ENCODE data around the gene GALNS.

DNA sequence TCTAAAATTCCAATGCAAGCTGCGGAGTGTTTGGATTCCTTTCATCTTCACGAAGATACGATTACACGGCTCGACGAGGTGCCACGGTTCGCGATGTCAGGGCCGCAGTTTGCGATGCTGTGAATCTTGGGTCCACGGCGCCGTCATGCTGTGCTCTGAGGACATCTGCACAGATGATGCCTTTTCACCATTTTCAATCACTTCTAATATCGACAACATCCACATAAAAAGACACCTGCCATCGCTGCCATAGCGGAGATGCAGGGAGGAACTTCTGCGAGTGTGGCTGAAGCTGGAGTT is 38.2 kb downstream of the GALNS start:
- TF ChIP-seq POLR2A (IDR thresholded peaks at IDR 0.05; ENCODE audit: low read length), result no peak
- no peak for TF ChIP-seq GATA1 (IDR thresholded peaks at IDR 0.05; ENCODE audit: low read depth, low read length)
